ENCODE data around the gene KMT2B.

DNA sequence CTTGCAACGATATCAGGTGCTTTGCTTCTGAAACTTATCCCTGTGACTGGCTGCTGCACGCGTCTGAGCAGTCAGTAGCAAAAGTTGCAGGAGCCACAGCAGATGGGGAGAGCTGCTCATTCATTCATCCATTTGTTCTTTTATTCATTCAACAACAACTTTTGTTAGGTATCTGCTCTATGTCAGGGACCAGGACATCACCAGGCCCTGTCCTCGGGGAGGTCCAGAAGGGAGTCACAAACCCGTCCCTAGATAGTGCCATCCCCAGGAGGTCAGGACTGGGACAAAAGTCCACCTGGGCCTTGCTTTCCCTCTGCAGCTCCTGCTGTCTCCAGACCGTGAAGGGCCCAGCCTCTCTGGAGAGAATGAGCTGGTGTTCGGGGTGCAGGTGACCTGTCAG lies 60.2 kb downstream of the KMT2B start:
- TF ChIP-seq CTCF (IDR thresholded peaks at IDR 0.05): no peak
- no peak for TF ChIP-seq EZH2 (IDR thresholded peaks at IDR 0.05; ENCODE audit: borderline replicate concordance, insufficient read depth, low read depth, low read length, poor library complexity, severe bottlenecking)
